H1 (cell line): ENCODE results near the gene SND1. TPM values are rescaled to one million over a fixed set of nuclear protein-coding genes. Genes with fewer than 3 reads are reported as not detected.

Source experiments
- JUND ChIP-seq: IDR thresholded peaks from 2 replicates; pipeline ENCODE4 v1.6.1; 2011; ENCODE audit warnings: mild to moderate bottlenecking, improper control_type of control experiment, low read length
- MAFK ChIP-seq: IDR thresholded peaks from 2 replicates; pipeline ENCODE4 v1.6.1; 2012; ENCODE audit warnings: low read depth, mild to moderate bottlenecking, improper control_type of control experiment, low read length
- SP2 ChIP-seq: IDR thresholded peaks from 2 replicates; pipeline ENCODE4 v1.6.1; 2012; ENCODE audit warnings: mild to moderate bottlenecking, low read length, inconsistent platforms
- TAF1 ChIP-seq: IDR thresholded peaks from 2 replicates; pipeline ENCODE4 v1.6.1; 2011; ENCODE audit warnings: mild to moderate bottlenecking, low read depth, low read length
- polyA plus RNA-seq, 7 experiments: library from polyadenylated mRNA; depleted of rRNA in 3 of 7; stranded (reverse) in 5 of 7; unstranded in 2 of 7; fragments of >200 nt in 5 of 7; fragments of 200-250 nt in 2 of 7; gene quantifications; 1 replicate in 5 of 7; 2 replicates in 1 of 7; 4 replicates in 1 of 7; pipeline versions ENCODE4 v1.2.1 to v1.2.3, GENCODE V29; 2011 to 2013; ENCODE audit warnings: missing spikeins in 2 of 7, mixed read lengths in 2 of 7
- total RNA-seq: library from RNA; stranded (reverse); fragmentation: NEBNext Ultra II Directional; extraction: Animal tissue kit (Norgen Biotek cat#: 25700); gene quantifications from 2 replicates; pipeline ENCODE4 v1.2.1, GENCODE V29; 2021

SND1 gene
- total and polyA plus RNA-seq, 2 of the 8 experiments (the other 6 are each of a cell fraction or from before 2014, with no cell fraction given) = 122 to 290 TPM

GRCh38 chr7:127647636-127648035, 4.4 kb upstream of the SND1 start (continued):
- TF ChIP-seq JUND (no peak), TAF1 (no peak), SP2 (no peak), MAFK (no peak)
